Spleen (tissue), 13 donors: ENCODE data around the gene CPNE2. TPM values are rescaled to one million over a fixed set of nuclear protein-coding genes. Genes with fewer than 3 reads are reported as not detected.

ENCODE experiments used
- DNase-seq: peaks from one replicate; pipeline ENCODE4 v3.0.0-alpha.2; 2020
- H3K27ac ChIP-seq, 8 donors: fragments of 200-600 bp; sonication (generic) in 7 of 8; 1 replicate in 4 of 8; 2 replicates in 4 of 8; pipeline versions ENCODE4 v1.5.0 to v1.8.0; 2016 to 2021; ENCODE audit warnings: inconsistent platforms in 4 of 8, mild to moderate bottlenecking in 4 of 8, moderate library complexity in 1 of 8
- H3K27me3 ChIP-seq, 7 donors: fragments of 200-600 bp; sonication (generic) in 6 of 7; replicated peaks in 1 of 7; 1 replicate in 4 of 7; 2 replicates in 3 of 7; pipeline versions ENCODE4 v1.5.0 to v1.8.0; 2016 to 2021; ENCODE audit warnings: inconsistent platforms in 3 of 7, mild to moderate bottlenecking in 1 of 7
- H3K36me3 ChIP-seq, 6 donors: fragments of 200-600 bp; sonication (generic) in 5 of 6; 1 replicate in 4 of 6; 2 replicates in 2 of 6; pipeline versions ENCODE4 v1.5.0 to v1.8.0; 2016 to 2021; ENCODE audit warnings: inconsistent platforms in 2 of 6
- H3K4me1 ChIP-seq, 6 donors: fragments of 200-600 bp; sonication (generic) in 5 of 6; 1 replicate in 3 of 6; 2 replicates in 3 of 6; pipeline versions ENCODE4 v1.5.0 to v1.8.0; 2016 to 2021; ENCODE audit warnings: inconsistent platforms in 3 of 6
- H3K4me3 ChIP-seq, 8 donors: fragments of 200-600 bp; sonication (generic) in 7 of 8; 1 replicate in 4 of 8; 2 replicates in 4 of 8; pipeline versions ENCODE4 v1.5.0 to v1.8.0; 2016 to 2021; ENCODE audit warnings: inconsistent platforms in 4 of 8, mild to moderate bottlenecking in 4 of 8, moderate library complexity in 2 of 8
- H3K9me3 ChIP-seq, 8 donors: fragments of 200-600 bp; sonication (generic) in 7 of 8; 1 replicate in 4 of 8; 2 replicates in 4 of 8; pipeline versions ENCODE4 v1.5.0 to v1.8.0; 2016 to 2021; ENCODE audit warnings: inconsistent platforms in 4 of 8
- CTCF ChIP-seq, 11 experiments: fragments of 200-600 bp in 7 of 11; fragments of 450-650 bp in 4 of 11; sonication (generic) in 4 of 11; IDR thresholded peaks in 8 of 11; conservative IDR thresholded peaks in 3 of 11; 1 replicate in 7 of 11; 2 replicates in 4 of 11; pipeline versions ENCODE4 v1.4.0 to v1.8.0; 2016 to 2021; ENCODE audit warnings: antibody characterized with exemption in 11 of 11, inconsistent platforms in 4 of 11, mild to moderate bottlenecking in 1 of 11
- POLR2A ChIP-seq, 3 donors: fragments of 450-650 bp; IDR thresholded peaks; one replicate each; pipeline ENCODE4 v1.5.1; 2017; ENCODE audit warnings: antibody characterized with exemption in 3 of 3, mild to moderate bottlenecking in 1 of 3
- POLR2AphosphoS5 ChIP-seq, 3 donors: sonication (generic); formaldehyde crosslinking; IDR thresholded peaks; one replicate each; pipeline ENCODE4 v1.5.1; 2017; ENCODE audit warnings: antibody characterized with exemption in 3 of 3
- WGBS, 5 donors: extraction: QIAGEN DNeasy Blood & Tissue Kit in 3 of 5; methylation state at CpG; one replicate each; pipeline versions ENCODE4 v1.1.5 to v1.1.7; 2013 to 2018; 5-methylcytosine and 5-hydroxymethylcytosine counted together
- intact Hi-C: fragments of 100-400 bp; cut with DNase I; formaldehyde crosslinking; loops from one replicate; pipeline ENCODE4 v1.15.0; 2023; ENCODE audit warnings: low total_unique reads
- long read RNA-seq, 2 donors: transcript quantifications; one replicate each; lab custom pipeline, GENCODE V29; 2026
- polyA plus RNA-seq, 3 donors: library from polyadenylated mRNA; stranded (reverse); fragments of 200-250 nt; gene quantifications; one replicate each; pipeline ENCODE4 v1.2.1, GENCODE V29; 2013
- total RNA-seq, 7 donors: library from RNA; depleted of rRNA in 3 of 7; stranded (reverse); fragments of >200 nt in 3 of 7; fragmentation: NEBNext Ultra II Directional in 4 of 7; extraction: Animal tissue kit (Norgen Biotek cat#: 25700) in 4 of 7; gene quantifications; one replicate each; pipeline versions ENCODE4 v1.1.0 to v1.2.1, GENCODE V29; 2016 to 2021
- donor health status: healthy with polysubstance abuse.
- donor health status: DM: no; HTN: no; CAD: no; lungs with moderate emphysema.
- donor health status: DM: no; HTN: no; CAD: no.
- donor health status: Bipolar disorder and iron deficiency.
- donor health status: healthy.
- donor health status: DM: no; HTN: no; CAD: no.
- donor health status: DM: yes; HTN: yes; CAD: no.

The CPNE2 gene
- 10 to 100 TPM; 25.2 to 46.5 (median 34.8) TPM for total RNA-seq
- 10 to 100 TPM; 13.3 to 29.0 (median 21.7) TPM for polyA plus RNA-seq
- long read RNA-seq, donor 1, transcript CPNE2-201 (16 exons, 2,645 nt): major isoform, 10 of 13 reads
- long read RNA-seq, donor 1, partial matches to known transcripts: 0 of 13 reads
- long read RNA-seq, donor 1, other reads (novel, unspliced or antisense): 0 of 13 reads
- long read RNA-seq, donor 2, transcript CPNE2-201 (16 exons, 2,645 nt): major isoform, 11 of 14 reads
- long read RNA-seq, donor 2, partial matches to known transcripts: 0 of 14 reads
- long read RNA-seq, donor 2, other reads (novel, unspliced or antisense): 0 of 14 reads

- Histone ChIP-seq H3K9me3 (no peaks in the 10 kb centered on the region), H3K36me3 (no peaks in the 10 kb centered on the region), H3K4me1 (peaks cover 0 to 58% (median 36%) of the 10 kb centered on the region in 6 donors), H3K4me3 (peak within 1 kb of the TSS; percentile 55 to 87 (median 68)), H3K27me3 (peaks cover 0 to 29% (median 4%) of the 10 kb centered on the region in 7 donors), H3K27ac (peak within 1 kb of the TSS; percentile 53 to 91 (median 83))
- intact Hi-C loops: no loop called here
- no peak for TF ChIP-seq POLR2A (IDR thresholded peaks at IDR 0.05)
- peak in 2 of 3 donors; percentile 39 to 62 for TF ChIP-seq POLR2AphosphoS5 (IDR thresholded peaks at IDR 0.05)
- 0 to 1% (median 0%) methylated on average over 11 to 100 of the region's 100 CpGs for WGBS, 5 donors
- peak; percentile 89 for DNase-seq
Measured at GRCh38 chr16:57091975-57092785, at the start of gene CPNE2. CPNE2 (plus strand) TSS chr16:57092583; CDS start chr16:57110743, 18,160 bp downstream.

GRCh38 chr16:57043248-57043647 is 49.1 kb upstream of the CPNE2 start:
- H3K9me3 ChIP-seq: no peaks in the 10 kb centered on the region
- H3K27ac ChIP-seq: peak overlapping the region; percentile 73 to 96 (median 90)
- peaks cover 50 to 88% (median 79%) of the 10 kb centered on the region in 6 donors for H3K4me1 ChIP-seq
- WGBS, 5 donors: 62 to 70% (median 64%) methylated on average over 9 of the region's 9 CpGs
- peaks cover 0 to 97% (median 63%) of the 10 kb centered on the region in 6 donors for H3K36me3 ChIP-seq
- DNase-seq: no peak
- no peaks in the 10 kb centered on the region for H3K27me3 ChIP-seq
- TF ChIP-seq POLR2AphosphoS5 (IDR thresholded peaks at IDR 0.05) (peak in 2 of 3 donors; percentile 21 to 31), CTCF (IDR thresholded peaks at IDR 0.05 in 8 of 11, conservative IDR thresholded peaks at IDR 0.05 in 3 of 11) (no peak)
- peak overlapping the region in 1 of 8 donors; percentile 56 for H3K4me3 ChIP-seq
- intact Hi-C loops: loop anchor here (10.0 kb wide), 1 partner anchor 78 kb away; the partner anchor contains the start of gene CETP

- Histone ChIP-seq H3K36me3 (peaks cover 0 to 100% (median 75%) of the 10 kb centered on the region in 6 donors), H3K9me3 (no peaks in the 10 kb centered on the region), H3K4me3 (no peak overlapping the region), H3K4me1 (peaks cover 32 to 69% (median 61%) of the 10 kb centered on the region in 6 donors), H3K27ac (peak overlapping the region in 7 of 8 donors; percentile 44 to 96 (median 86)), H3K27me3 (no peaks in the 10 kb centered on the region)
- 63 to 72% (median 71%) methylated on average over 12 of the region's 12 CpGs for WGBS, 5 donors
- no peak for TF ChIP-seq POLR2A (IDR thresholded peaks at IDR 0.05)
- TF ChIP-seq POLR2AphosphoS5 (IDR thresholded peaks at IDR 0.05): no peak
- no peak for TF ChIP-seq CTCF (IDR thresholded peaks at IDR 0.05 in 8 of 11, conservative IDR thresholded peaks at IDR 0.05 in 3 of 11)
- intact Hi-C loops: loop anchor here (10.0 kb wide), 1 partner anchor 80 kb away; the partner anchor contains the start of gene CETP
- DNase-seq: no peak
Measured at GRCh38 chr16:57044931-57045693, 47.3 kb upstream of the CPNE2 start.
